GM12878 (cell line): ENCODE measurements around the gene PRTN3. TPM values are rescaled to one million over a fixed set of nuclear protein-coding genes. Genes with fewer than 3 reads are reported as not detected.

Source experiments
- CBFB ChIP-seq: IDR thresholded peaks from 2 replicates; pipeline ENCODE4 v1.6.1; 2016; ENCODE audit warnings: antibody characterized with exemption, low read depth
- CBX3 ChIP-seq: fragments of 200-600 bp; sonication (generic); IDR thresholded peaks from 2 replicates; pipeline ENCODE4 v1.6.1; 2016; ENCODE audit warnings: low read depth, borderline replicate concordance
- FOS ChIP-seq: IDR thresholded peaks from 3 replicates; pipeline ENCODE4 v1.6.1; 2011; ENCODE audit warnings: borderline replicate concordance; ENCODE audit not compliant: insufficient read length; ENCODE audit errors: extremely low read depth
- GABPA ChIP-seq: IDR thresholded peaks from 2 replicates; pipeline ENCODE4 v1.6.1; 2014; ENCODE audit warnings: antibody characterized with exemption, low read depth, mild to moderate bottlenecking, inconsistent platforms
- HDAC2 ChIP-seq: fragments of 200-600 bp; sonication (generic); IDR thresholded peaks from 2 replicates; pipeline ENCODE4 v1.6.1; 2017
- LARP7 ChIP-seq: fragments of 450-650 bp; IDR thresholded peaks from 2 replicates; pipeline ENCODE4 v1.6.1; 2017; ENCODE audit warnings: mild to moderate bottlenecking
- MYB ChIP-seq: fragments of 150-350 bp; IDR thresholded peaks from 2 replicates; pipeline ENCODE4 v1.6.1; 2014; ENCODE audit warnings: mild to moderate bottlenecking, low read depth, low read length, borderline replicate concordance
- POLR2AphosphoS5 ChIP-seq: IDR thresholded peaks from 2 replicates; pipeline ENCODE4 v1.6.1; 2011; ENCODE audit warnings: mild to moderate bottlenecking, low read length, inconsistent platforms
- RCOR1 ChIP-seq: conservative IDR thresholded peaks from 2 replicates; pipeline ENCODE4 v1.6.1; 2012; ENCODE audit warnings: low read depth, low read length, improper control_type of control experiment
- RELB ChIP-seq: fragments of 450-650 bp; IDR thresholded peaks from 2 replicates; pipeline ENCODE4 v1.6.1; 2017; ENCODE audit warnings: low read depth, mild to moderate bottlenecking, moderate library complexity
- SPI1 ChIP-seq: IDR thresholded peaks from 2 replicates; pipeline ENCODE4 v1.6.1; 2011; ENCODE audit warnings: low read depth, mild to moderate bottlenecking, low read length, moderate library complexity, borderline replicate concordance; ENCODE audit not compliant: insufficient read depth
- SREBF1 ChIP-seq: IDR thresholded peaks from 2 replicates; pipeline ENCODE4 v1.6.1; 2012; ENCODE audit warnings: mild to moderate bottlenecking, low read length
- STAT1 ChIP-seq: fragments of 450-650 bp; conservative IDR thresholded peaks from 2 replicates; pipeline ENCODE4 v1.6.1; 2014; ENCODE audit warnings: antibody characterized with exemption, mild to moderate bottlenecking
- TCF3 ChIP-seq: IDR thresholded peaks from 2 replicates; pipeline ENCODE4 v1.6.1; 2012; ENCODE audit warnings: low read depth, mild to moderate bottlenecking, low read length, borderline replicate concordance; ENCODE audit not compliant: insufficient read depth
- TCF7 ChIP-seq: IDR thresholded peaks from 2 replicates; pipeline ENCODE4 v1.6.1; 2014; ENCODE audit warnings: antibody characterized with exemption, borderline replicate concordance
- YY1 ChIP-seq: IDR thresholded peaks from 2 replicates; pipeline ENCODE4 v1.6.1; 2011; ENCODE audit warnings: low read depth, mild to moderate bottlenecking, low read length
- ZBTB33 ChIP-seq: fragments of 450-650 bp; IDR thresholded peaks from 2 replicates; pipeline ENCODE4 v1.6.1; 2017; ENCODE audit warnings: mild to moderate bottlenecking
- ZSCAN29 ChIP-seq: fragments of 450-650 bp; IDR thresholded peaks from 2 replicates; pipeline ENCODE4 v1.6.1; 2017; ENCODE audit warnings: mild to moderate bottlenecking, moderate library complexity
- polyA plus RNA-seq, 11 experiments: library from polyadenylated mRNA; depleted of rRNA in 4 of 11; unstranded in 6 of 11; stranded (reverse) in 5 of 11; fragments of >200 nt; fragmentation: Nextera tagmentation in 4 of 11; fragmentation: Illumina TruSeq in 1 of 11; extraction: Ambion mirVana in 4 of 11; extraction: Trizol in 1 of 11; gene quantifications; 1 replicate in 1 of 11; 2 replicates in 10 of 11; pipeline versions ENCODE4 v1.2.1 to v1.2.3, GENCODE V29; 2011 to 2016; ENCODE audit warnings: inconsistent platforms in 2 of 11, missing spikeins in 2 of 11, low read depth in 1 of 11
- total RNA-seq, 4 experiments: library from RNA; depleted of rRNA in 3 of 4; stranded (reverse); fragments of >200 nt in 3 of 4; fragmentation: Illumina TruSeq in 1 of 4; extraction: Trizol in 1 of 4; gene quantifications; 2 replicates each; pipeline versions ENCODE4 v1.2.1 to v1.2.3, GENCODE V29; 2013 to 2021
- TF ChIP-seq, protein P1 (sequence below): fragments of 150-350 bp; IDR thresholded peaks from 2 replicates; pipeline ENCODE4 v1.6.1; 2016; ENCODE audit warnings: low read depth, low read length
- TF ChIP-seq, protein P2 (sequence below): fragments of 450-650 bp; IDR thresholded peaks from 2 replicates; pipeline ENCODE4 v1.6.1; 2016; ENCODE audit warnings: mild to moderate bottlenecking

Gene PRTN3
- total and polyA plus RNA-seq, 10 of the 15 experiments (the other 5 are each of a cell fraction or from before 2014, with no cell fraction given) = 0.08 TPM; not detected in 9

DNA sequence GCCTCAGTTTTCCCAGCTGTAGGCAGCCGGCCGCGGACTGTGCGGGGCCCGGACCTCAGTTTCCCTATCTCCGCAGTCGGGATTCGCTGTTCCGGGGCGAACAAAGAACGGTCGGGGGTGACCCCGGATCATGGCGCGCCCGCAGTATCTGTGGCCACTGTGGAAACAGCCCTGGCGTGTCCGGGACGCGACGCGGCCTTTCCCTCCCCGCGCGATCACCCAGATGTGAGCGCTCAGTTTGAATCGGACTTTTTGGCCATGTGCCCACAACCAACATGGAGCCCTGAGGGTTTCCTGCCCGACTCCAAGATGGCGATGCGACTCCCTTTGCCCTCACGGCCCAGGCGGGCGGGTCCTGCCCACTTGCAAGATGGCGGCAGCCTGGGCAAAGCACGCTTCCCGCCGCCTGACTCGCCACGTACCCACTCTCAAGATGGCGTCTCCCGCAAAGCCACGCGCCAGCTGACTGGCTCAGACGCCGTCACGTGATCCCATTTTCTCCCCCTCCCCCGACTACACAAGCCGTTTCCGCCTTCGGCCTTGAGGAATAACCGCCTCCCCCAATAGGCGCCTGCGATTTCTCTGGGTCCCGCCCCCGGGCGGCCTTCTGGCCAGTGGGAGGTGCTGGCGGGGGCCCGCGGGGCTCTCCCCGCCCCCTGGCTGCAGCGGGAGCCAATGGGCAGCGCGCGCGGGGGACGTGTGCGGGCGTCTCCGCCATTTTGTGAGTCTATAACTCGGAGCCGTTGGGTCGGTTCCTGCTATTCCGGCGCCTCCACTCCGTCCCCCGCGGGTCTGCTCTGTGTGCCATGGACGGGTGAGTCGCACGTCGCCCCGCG, 43.9 kb upstream of the PRTN3 start, which contains the start of gene PTBP1 (continued):
- TF ChIP-seq, protein P1, sequence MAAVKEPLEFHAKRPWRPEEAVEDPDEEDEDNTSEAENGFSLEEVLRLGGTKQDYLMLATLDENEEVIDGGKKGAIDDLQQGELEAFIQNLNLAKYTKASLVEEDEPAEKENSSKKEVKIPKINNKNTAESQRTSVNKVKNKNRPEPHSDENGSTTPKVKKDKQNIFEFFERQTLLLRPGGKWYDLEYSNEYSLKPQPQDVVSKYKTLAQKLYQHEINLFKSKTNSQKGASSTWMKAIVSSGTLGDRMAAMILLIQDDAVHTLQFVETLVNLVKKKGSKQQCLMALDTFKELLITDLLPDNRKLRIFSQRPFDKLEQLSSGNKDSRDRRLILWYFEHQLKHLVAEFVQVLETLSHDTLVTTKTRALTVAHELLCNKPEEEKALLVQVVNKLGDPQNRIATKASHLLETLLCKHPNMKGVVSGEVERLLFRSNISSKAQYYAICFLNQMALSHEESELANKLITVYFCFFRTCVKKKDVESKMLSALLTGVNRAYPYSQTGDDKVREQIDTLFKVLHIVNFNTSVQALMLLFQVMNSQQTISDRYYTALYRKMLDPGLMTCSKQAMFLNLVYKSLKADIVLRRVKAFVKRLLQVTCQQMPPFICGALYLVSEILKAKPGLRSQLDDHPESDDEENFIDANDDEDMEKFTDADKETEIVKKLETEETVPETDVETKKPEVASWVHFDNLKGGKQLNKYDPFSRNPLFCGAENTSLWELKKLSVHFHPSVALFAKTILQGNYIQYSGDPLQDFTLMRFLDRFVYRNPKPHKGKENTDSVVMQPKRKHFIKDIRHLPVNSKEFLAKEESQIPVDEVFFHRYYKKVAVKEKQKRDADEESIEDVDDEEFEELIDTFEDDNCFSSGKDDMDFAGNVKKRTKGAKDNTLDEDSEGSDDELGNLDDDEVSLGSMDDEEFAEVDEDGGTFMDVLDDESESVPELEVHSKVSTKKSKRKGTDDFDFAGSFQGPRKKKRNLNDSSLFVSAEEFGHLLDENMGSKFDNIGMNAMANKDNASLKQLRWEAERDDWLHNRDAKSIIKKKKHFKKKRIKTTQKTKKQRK = peak; percentile 83
- TF ChIP-seq TCF3 = 0 out of 2 replicates have a peak, but pooled peaks have one; percentile 34
- TF ChIP-seq FOS = peak; percentile 80
- no peak for TF ChIP-seq ZBTB33
- no peak for TF ChIP-seq HDAC2
- TF ChIP-seq GABPA = peak; percentile 80; the same call in 1 of the 2 replicates
- no peak for TF ChIP-seq CBX3
- peak; percentile 75; the same call in 1 of the 2 replicates for TF ChIP-seq CBFB
- no peak for TF ChIP-seq MYB
- peak; percentile 98 for TF ChIP-seq POLR2AphosphoS5
- no peak for TF ChIP-seq ZSCAN29
- no peak for TF ChIP-seq SPI1
- TF ChIP-seq RELB = peak; percentile 61; the same call in 1 of the 2 replicates
- TF ChIP-seq LARP7 = peak; percentile 41; the same call in 1 of the 2 replicates
- peak; percentile 43; the same call in 1 of the 2 replicates for TF ChIP-seq STAT1
- TF ChIP-seq YY1 = peak; percentile 97
- TF ChIP-seq SREBF1 = no peak
- no peak for TF ChIP-seq TCF7
- TF ChIP-seq RCOR1 = peak; percentile 98; the same call in 1 of the 2 replicates
- TF ChIP-seq, protein P2, sequence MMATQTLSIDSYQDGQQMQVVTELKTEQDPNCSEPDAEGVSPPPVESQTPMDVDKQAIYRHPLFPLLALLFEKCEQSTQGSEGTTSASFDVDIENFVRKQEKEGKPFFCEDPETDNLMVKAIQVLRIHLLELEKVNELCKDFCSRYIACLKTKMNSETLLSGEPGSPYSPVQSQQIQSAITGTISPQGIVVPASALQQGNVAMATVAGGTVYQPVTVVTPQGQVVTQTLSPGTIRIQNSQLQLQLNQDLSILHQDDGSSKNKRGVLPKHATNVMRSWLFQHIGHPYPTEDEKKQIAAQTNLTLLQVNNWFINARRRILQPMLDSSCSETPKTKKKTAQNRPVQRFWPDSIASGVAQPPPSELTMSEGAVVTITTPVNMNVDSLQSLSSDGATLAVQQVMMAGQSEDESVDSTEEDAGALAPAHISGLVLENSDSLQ = peak; percentile 97
